ENCODE data around the gene SRGN. TPM values are rescaled to one million over a fixed set of nuclear protein-coding genes. Genes with fewer than 3 reads are reported as not detected.

Gene SRGN
- total RNA-seq, 2 experiments from 2014 or later, result 162 to 167 TPM

DNA sequence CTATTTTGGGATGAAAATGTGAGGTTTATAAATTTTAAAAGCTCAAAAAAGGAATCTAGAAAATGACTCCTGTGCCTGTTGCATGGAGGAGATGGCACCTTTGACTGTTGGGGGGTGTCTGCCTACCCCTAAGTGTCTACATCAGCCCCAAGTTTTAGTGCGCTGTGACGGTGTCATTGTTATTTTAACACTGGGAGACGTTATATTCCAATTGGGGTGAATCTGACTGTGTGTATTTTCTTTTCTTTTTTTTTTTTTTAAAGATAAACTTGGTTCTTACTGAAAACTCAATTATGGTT, 517 bp downstream of the SRGN start:
- H3K27me3 Mint-ChIP-seq, result no peaks in the 10 kb centered on the region
- peak overlapping the region; percentile 86 for H3K4me3 Mint-ChIP-seq
- POLR2A ChIA-PET, result interaction anchor here (1.0 to 2.5 kb wide), 9 partner anchors 23 to 132 kb away, joined by 3 to 21 read pairs (median 7); partner anchors contain the start of gene DDX21
- peak overlapping the region; percentile 93 for H3K27ac Mint-ChIP-seq
- H3K4me1 Mint-ChIP-seq, result peaks cover 52% of the 10 kb centered on the region
- no peaks in the 10 kb centered on the region for H3K9me3 Mint-ChIP-seq
- no peak for DNase-seq
- peaks cover 10% of the 10 kb centered on the region for H3K36me3 Mint-ChIP-seq
- ATAC-seq (ENCODE audit: low read depth), result no peak

DNA sequence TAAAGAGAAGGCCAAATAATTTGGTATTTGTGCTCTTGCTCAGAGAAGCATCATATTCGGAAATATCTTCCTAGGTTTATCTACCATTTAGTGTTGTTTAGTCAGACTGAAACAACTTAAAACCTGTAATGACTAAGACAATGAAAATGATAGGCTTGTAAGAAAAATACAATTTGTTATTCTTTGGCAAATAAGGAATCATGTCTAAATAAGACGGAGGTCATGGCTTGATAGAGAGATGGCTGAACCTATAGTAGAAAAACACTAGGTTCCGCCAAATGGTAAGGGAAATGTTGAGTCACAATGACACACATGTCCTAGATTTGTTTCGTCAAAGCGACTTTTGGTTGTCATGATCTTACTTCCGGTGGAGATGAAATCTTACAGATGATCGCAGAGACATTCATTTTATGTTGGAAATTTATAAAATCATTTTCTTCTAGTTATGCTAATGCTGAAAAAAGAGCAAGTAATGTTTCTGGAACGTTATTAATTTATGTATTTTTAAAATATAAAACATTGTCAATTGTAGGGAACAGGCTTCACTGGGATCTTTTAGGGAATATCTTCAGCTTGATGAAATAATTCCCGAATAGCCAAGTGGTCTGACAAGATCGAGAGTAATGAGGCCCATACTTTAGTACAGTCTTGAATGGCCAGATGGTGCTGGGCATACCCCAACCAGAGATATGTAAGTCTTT, 1.0 kb downstream of the SRGN start:
- ATAC-seq (ENCODE audit: low read depth) (peak; percentile 27), DNase-seq (no peak)
- Mint-ChIP-seq H3K36me3 (peaks cover 10% of the 10 kb centered on the region), H3K27me3 (no peaks in the 10 kb centered on the region), H3K27ac (peak overlapping the region; percentile 93), H3K9me3 (no peaks in the 10 kb centered on the region), H3K4me1 (peaks cover 57% of the 10 kb centered on the region), H3K4me3 (peak overlapping the region; percentile 86)
- POLR2A ChIA-PET, result interaction anchor here (1.0 to 2.5 kb wide), 9 partner anchors 27 to 133 kb away, joined by 3 to 21 read pairs (median 6); partner anchors contain the start of gene DDX21

DNA sequence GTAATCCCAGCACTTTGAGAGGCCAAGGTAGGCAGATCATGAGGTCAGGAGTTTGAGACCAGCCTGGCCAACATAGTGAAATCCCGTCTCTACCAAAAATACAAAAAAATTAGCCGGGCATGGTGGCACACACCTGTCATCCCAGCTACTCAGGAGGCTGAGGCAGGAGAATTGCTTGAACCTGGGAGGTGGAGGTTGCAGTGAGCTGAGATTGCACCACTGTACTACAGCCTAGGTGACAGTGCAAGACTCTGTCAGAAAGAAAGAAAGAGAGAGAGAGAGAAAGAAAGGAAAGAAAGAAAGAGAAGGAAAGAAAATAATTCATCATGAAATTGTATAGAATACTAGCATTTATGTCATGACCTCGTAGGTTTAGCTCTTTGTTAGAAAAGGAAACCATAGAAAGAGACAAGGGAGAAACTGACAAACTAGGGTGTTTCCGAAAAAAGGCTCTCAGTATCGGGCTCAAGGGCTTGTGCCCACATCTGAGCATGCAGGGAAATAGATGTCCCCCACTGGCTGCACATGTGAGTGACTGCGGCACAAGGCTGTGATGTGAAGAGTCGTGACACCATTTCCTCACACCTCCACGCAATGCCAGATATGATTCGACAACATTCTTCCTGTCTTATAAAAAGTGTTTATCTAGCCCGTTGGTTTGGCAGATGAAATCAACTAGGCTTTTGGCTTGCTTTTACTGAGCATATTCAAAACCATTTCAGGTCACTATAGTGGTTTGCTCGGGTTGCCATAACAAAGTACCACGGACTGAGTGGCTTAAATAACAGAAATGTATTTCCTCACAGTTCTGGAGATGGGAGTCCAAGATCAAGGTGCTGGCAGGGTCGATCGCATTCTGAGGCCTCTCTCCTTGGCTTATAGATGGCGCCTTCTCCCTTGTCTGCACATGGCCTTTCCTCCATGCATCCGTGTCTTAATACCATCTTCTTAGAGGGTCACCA, 2.0 kb downstream of the SRGN start:
- H3K27me3 Mint-ChIP-seq, result no peaks in the 10 kb centered on the region
- H3K9me3 Mint-ChIP-seq, result no peaks in the 10 kb centered on the region
- H3K4me3 Mint-ChIP-seq, result peak overlapping the region; percentile 86
- ATAC-seq (ENCODE audit: low read depth), result peak; percentile 78
- POLR2A ChIA-PET, result interaction anchor here (0.5 to 1.5 kb wide), 6 partner anchors 39 to 134 kb away, joined by 3 to 6 read pairs (median 4); partner anchors contain the start of gene DDX21
- H3K27ac Mint-ChIP-seq, result peak overlapping the region; percentile 93
- H3K36me3 Mint-ChIP-seq, result peaks cover 10% of the 10 kb centered on the region
- peaks cover 58% of the 10 kb centered on the region for H3K4me1 Mint-ChIP-seq
- DNase-seq, result peak; percentile 59

DNA sequence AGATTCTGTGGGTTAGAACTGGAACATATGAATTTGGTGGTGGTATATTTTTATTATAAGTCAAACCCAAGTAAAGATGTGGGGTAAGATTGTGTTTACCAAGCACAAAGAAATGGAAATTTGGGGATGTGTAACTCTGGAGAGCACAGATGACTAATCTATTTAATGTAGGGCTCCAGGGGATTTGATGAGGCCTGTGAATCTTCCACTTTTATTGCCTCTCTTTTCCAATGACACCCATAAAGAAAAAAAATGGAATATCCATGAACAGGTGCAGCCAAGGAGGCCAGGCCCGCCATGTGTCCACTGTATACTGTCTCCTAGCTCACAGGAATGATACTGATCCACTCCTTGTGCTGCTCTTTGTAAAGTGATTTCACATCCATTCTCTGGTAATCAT, 2.8 kb downstream of the SRGN start:
- peak overlapping the region; percentile 93 for H3K27ac Mint-ChIP-seq
- peak overlapping the region; percentile 86 for H3K4me3 Mint-ChIP-seq
- POLR2A ChIA-PET, result interaction anchor here (0.9 to 1.5 kb wide), 3 partner anchors 34 to 77 kb away, joined by 3 read pairs; no protein-coding TSS in a partner anchor
- peaks cover 12% of the 10 kb centered on the region for H3K36me3 Mint-ChIP-seq
- no peaks in the 10 kb centered on the region for H3K9me3 Mint-ChIP-seq
- peaks cover 56% of the 10 kb centered on the region for H3K4me1 Mint-ChIP-seq
- H3K27me3 Mint-ChIP-seq, result no peaks in the 10 kb centered on the region
- ATAC-seq (ENCODE audit: low read depth), result no peak
- no peak for DNase-seq

DNA sequence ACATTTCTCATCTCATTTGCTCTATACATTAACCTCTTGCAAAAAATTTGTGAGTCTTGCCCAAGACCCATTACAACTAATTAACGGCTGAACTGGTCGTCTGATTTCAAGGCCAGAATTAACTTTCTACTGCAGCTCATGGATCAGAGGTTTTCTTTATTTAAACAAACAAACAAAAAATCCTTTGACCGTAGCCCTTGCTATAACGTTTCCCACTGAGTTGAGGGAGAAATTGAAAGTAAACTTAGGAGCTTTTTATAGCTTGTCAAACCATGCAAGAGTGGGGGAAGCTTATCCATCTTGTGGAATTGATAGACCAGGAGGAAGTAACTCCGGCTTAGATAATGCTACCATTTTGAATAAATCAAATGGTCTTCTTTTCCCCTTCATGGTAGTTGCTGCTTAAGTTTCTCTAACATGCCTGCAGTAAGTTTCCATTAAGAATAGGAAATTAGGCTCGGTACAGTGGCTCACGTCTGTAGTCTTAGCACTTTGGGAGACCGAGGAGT, 3.3 kb downstream of the SRGN start:
- ATAC-seq (ENCODE audit: low read depth), result no peak
- Mint-ChIP-seq H3K27ac (peak overlapping the region; percentile 93), H3K36me3 (peaks cover 12% of the 10 kb centered on the region), H3K4me1 (peaks cover 56% of the 10 kb centered on the region), H3K4me3 (peak overlapping the region; percentile 86), H3K9me3 (no peaks in the 10 kb centered on the region), H3K27me3 (no peaks in the 10 kb centered on the region)
- POLR2A ChIA-PET, result interaction anchor here (0.8 to 1.5 kb wide), 3 partner anchors 34 to 134 kb away, joined by 3 to 7 read pairs (median 3); no protein-coding TSS in a partner anchor
- DNase-seq, result no peak

DNA sequence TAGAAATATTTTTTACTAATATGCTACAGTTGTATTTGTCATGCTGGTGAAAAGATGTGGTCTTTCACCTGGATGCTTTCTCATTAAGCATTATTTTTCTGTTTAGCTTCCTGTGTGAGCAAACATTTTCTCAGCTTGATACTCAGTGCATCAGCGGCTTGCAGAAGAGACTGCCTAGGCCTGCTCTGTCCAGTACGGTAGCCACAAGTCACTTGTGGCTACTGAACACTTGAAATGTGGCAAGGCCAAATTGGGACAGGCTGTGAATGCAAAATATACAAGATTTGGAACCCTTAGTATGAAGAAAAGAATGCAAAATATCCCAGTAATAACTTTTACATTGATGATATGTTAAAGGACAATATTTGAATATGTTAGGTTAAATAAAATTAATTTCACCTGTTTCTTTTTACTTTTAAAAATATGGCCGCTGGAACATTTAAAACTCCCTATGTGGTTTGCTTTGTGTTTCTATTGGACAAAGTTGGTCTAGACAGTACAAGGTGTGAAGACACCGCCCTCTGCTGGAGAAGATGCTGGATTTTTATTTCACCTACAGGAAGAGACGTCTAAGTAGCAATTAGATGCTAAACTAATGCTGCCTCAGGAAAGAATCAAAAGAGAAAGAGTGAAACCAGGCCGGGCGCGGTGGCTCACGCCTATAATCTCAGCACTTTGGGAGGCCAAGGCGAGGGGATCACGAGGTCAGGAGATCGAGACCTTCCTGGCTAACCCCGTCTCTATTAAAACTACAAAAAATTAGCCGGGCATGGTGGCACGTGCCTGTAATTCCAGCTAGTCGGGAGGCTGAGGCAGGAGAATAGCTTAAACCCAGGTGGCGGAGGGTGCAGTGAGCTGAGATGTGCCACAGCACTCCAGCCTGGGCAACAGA, 5.3 kb downstream of the SRGN start:
- Mint-ChIP-seq H3K27me3 (no peaks in the 10 kb centered on the region), H3K27ac (peak overlapping the region; percentile 71), H3K9me3 (no peaks in the 10 kb centered on the region), H3K4me3 (peak overlapping the region; percentile 26), H3K36me3 (peaks cover 17% of the 10 kb centered on the region), H3K4me1 (peaks cover 50% of the 10 kb centered on the region)
- POLR2A ChIA-PET, result interaction anchor here (0.7 to 1.4 kb wide), 5 partner anchors 8 to 138 kb away, joined by 3 to 4 read pairs (median 3); partner anchors contain the start of gene DDX21
- peak; percentile 55 for DNase-seq
- peak; percentile 40 for ATAC-seq (ENCODE audit: low read depth)

DNA sequence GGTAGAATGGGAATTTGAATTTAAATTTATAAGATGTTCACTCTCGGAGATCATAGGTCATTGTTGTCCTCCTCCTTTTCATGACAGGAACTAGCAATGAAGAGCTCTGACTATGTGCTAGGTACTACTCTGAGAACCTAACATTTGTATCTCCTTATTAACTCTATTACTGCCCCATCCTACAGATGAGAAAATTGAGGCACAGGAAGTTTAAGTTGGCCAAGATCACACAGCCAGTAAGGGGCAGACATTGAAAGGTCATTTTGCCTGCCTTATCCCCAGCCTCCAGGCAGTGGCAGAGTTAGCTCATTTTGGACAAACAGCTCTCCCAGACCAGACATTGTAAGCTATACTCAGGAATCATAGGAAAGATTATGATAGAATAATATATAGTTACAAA, 6.0 kb downstream of the SRGN start:
- Mint-ChIP-seq H3K36me3 (peaks cover 16% of the 10 kb centered on the region), H3K27ac (no peak overlapping the region), H3K27me3 (no peaks in the 10 kb centered on the region), H3K4me1 (peaks cover 51% of the 10 kb centered on the region), H3K4me3 (no peak overlapping the region), H3K9me3 (no peaks in the 10 kb centered on the region)
- POLR2A ChIA-PET, result no interaction called here
- DNase-seq (no peak), ATAC-seq (ENCODE audit: low read depth) (no peak)

DNA sequence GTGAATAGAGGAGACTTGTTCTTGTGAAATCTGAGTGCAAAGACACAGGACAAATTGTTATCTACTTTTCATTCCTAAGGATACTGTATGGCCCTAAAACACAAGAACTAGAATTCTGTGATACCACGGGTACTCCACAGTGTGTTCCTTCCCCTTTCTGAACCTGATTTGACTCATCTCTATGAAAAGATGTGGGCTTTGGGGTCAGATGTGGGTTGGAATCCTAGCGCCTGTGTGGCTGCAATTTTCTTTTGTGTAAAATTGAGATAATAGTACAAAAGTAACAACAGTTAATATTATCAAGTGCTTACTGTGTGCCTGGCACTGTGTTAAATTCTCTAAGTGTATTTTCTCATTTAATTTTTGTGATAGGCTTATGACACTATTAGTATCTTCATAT, 8.1 kb downstream of the SRGN start:
- no peak overlapping the region for H3K4me3 Mint-ChIP-seq

DNA sequence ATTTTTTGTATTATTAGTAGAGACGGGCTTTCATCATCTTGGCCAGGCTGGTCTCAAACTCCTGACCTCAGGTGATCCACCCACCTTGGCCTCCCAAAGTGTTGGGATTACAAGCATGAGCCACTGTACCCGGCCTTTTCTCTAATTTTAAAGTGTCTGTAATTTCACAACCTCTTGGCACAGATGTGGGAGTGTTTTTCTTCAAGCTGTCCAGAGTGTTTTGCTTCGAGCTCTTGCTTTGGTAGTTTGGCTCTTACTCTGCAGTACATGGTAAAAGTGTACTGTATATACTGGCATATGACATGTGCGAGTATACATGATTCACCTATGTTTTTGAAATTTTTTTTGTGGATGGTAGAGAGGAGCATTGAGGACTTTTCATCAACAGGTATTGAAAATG, 9.8 kb downstream of the SRGN start:
- DNase-seq (no peak), ATAC-seq (ENCODE audit: low read depth) (no peak)
- Mint-ChIP-seq H3K4me3 (no peak overlapping the region), H3K27ac (no peak overlapping the region), H3K4me1 (peaks cover 40% of the 10 kb centered on the region), H3K36me3 (peaks cover 22% of the 10 kb centered on the region), H3K27me3 (no peaks in the 10 kb centered on the region), H3K9me3 (no peaks in the 10 kb centered on the region)
- POLR2A ChIA-PET, result no interaction called here

More for the DNA sequence above, 8.1 kb downstream of the SRGN start:
- Mint-ChIP-seq H3K27ac (no peak overlapping the region), H3K27me3 (no peaks in the 10 kb centered on the region), H3K36me3 (peaks cover 15% of the 10 kb centered on the region), H3K4me1 (peaks cover 36% of the 10 kb centered on the region), H3K9me3 (no peaks in the 10 kb centered on the region)
- ATAC-seq (ENCODE audit: low read depth) (no peak), DNase-seq (no peak)
- POLR2A ChIA-PET, result no interaction called here

DNA sequence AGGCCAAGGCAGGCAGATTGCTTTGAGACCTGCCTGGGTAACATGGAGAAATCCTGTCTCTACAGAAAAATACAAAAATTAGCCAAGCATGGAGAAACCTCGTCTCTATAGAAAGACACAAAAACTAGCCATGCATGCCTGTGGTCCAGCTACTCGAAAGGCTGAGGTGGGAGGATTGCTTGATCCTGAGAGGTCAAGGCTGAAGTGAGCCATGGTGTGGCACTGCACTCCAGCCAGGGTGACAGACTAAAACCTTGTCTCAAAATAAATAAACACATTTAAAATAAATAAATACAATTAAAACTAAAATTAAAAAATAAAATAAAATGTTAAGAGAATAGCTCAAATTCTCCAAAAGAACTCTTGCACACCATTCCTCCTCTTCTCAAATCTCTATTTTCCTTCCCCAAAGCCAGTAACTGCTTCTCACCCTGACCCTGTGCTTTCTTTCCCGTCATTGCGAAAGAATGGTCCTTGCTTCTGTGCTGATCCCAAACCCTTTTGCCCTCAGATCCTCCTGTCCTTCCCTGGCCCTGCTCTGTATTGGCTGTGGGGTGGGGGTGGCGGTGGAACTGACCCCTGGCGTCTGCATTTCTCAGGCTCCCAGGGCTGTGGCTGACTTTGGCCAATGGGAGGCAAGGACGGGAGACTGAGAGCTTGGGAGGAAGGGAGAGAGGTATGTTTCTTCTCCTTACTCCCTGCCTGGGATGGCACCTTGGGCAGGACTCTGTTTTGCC, 12.4 kb downstream of the SRGN start:
- Mint-ChIP-seq H3K27ac (peak overlapping the region; percentile 55), H3K4me1 (peaks cover 28% of the 10 kb centered on the region), H3K9me3 (no peaks in the 10 kb centered on the region), H3K36me3 (peaks cover 31% of the 10 kb centered on the region), H3K27me3 (no peaks in the 10 kb centered on the region), H3K4me3 (no peak overlapping the region)
- DNase-seq (no peak), ATAC-seq (ENCODE audit: low read depth) (no peak)
- POLR2A ChIA-PET, result interaction anchor here (1.3 kb wide), 1 partner anchor 8 kb away, joined by 4 read pairs; no protein-coding TSS in a partner anchor

DNA sequence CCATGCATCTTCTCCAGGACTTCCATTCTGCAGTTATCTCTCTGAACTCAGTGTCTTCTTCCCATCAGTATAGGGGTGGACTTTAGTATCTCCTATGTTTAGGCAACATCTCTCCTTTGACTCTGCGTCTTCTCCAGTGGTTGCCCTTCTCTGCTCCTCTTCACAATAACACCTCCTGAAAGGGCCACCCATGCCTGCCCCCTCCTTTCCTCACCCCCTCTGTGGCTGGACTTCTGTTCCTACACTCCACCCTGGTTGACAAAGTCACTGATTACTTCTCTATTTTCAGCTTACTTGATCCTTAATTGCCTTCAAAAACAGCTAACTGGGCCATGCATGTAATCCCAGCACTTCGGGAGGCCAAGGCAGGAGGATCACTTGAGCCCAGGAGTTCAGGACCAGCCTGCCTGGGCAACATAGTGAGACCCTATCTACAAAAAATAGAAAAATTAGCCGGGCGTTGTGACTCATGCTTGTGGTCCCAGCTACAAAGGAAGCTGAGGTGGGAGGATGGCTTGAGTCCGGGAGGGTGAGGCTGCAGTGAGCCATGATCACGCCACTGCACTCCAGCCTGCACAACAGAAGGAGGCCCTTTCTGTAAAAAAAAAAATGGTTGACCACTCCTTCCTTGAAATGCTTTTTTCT, 13.7 kb downstream of the SRGN start:
- H3K36me3 Mint-ChIP-seq, result peaks cover 31% of the 10 kb centered on the region
- POLR2A ChIA-PET, result interaction anchor here (1.3 kb wide), 1 partner anchor 9 kb away, joined by 4 read pairs; no protein-coding TSS in a partner anchor
- peaks cover 22% of the 10 kb centered on the region for H3K4me1 Mint-ChIP-seq
- H3K4me3 Mint-ChIP-seq, result peak overlapping the region; percentile 35
- ATAC-seq (ENCODE audit: low read depth) (peak; percentile 49), DNase-seq (no peak)
- H3K27me3 Mint-ChIP-seq, result no peaks in the 10 kb centered on the region
- H3K27ac Mint-ChIP-seq, result peak overlapping the region; percentile 80
- no peaks in the 10 kb centered on the region for H3K9me3 Mint-ChIP-seq

Measured in activated naive CD8-positive, alpha-beta T cell treated with anti-CD3 and anti-CD28 coated beads, Interleukin-2, amount 10 ng/mL, durations not matched to agents 7 days and 5 days (primary cell).